ENCODE data around the gene ANKRD44.

The ANKRD44 gene

DNA sequence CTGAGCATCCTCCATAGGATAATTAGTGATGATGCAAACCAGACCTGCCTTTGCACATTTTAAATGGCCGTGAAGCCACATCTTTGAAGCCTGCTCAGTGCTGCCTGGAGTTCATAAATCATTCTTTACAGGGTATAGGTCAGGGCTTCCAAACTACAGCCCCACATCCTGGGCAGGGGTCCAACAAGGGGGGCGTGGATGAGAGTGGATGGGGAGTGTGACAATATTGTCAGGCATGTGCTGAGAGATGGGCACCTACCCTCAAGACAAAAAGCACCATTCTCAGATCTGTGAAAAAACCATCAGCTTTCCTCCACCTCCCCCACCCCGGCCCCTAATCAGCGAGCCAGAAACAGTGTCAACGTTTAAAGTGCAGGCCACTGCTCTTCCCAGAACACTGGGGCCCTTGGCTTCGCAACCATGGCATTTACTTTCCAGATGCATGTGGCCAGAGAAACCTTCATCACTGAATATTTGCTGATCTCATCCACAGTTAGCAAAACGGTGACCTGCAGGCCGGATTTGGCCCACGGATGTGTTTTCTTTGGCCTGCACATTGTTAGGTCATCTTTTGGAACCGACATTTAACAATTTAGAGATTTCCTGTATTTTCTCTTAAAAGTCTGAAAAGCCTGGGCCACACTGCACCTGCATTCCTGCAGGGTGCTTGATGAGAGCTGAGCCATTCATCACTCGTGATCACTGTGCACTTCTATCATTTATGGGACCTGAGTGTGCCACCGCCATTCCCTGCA lies 130.7 kb downstream of the ANKRD44 start:
- TF ChIP-seq GATA3 (IDR thresholded peaks at IDR 0.05; ENCODE audit: low read depth, low read length), result no peak
- no peak; the same call in none of the 2 replicates for TF ChIP-seq GATA2 (IDR thresholded peaks at IDR 0.05; ENCODE audit: low read depth, low read length)

GRCh38 chr2:197176522-197176921 lies 134.1 kb downstream of the ANKRD44 start:
- TF ChIP-seq GATA3 (IDR thresholded peaks at IDR 0.05; ENCODE audit: low read depth, low read length), result no peak
- TF ChIP-seq GATA2 (IDR thresholded peaks at IDR 0.05; ENCODE audit: low read depth, low read length), result no peak

DNA sequence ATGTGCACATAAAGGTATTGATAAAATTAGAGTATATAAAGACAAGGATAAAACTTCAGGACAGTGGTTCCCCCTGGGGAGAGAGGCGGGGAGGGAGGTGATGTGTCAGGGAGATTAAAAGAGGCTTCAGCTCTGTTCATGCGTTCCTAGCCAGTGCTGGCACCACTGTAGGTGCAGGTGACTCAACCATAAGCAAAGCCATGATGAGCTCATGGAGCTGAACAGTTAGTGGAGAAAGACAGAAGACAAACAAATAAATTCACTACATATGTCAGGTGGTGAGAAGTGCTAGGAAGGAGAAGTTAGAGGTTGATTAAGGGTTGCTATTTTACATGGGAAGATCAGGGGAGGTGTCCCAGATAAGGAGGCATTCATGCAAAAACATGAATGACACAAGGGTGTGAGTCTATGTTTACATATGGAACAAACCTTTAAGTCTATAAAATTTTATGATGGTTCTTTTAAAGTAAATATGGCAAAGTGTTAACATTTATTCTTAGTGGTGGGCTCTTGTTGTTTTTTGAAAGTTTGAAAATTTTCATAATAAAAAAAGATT lies 136.0 kb downstream of the ANKRD44 start:
- TF ChIP-seq GATA3 (IDR thresholded peaks at IDR 0.05; ENCODE audit: low read depth, low read length), result no peak
- no peak for TF ChIP-seq GATA2 (IDR thresholded peaks at IDR 0.05; ENCODE audit: low read depth, low read length)

DNA sequence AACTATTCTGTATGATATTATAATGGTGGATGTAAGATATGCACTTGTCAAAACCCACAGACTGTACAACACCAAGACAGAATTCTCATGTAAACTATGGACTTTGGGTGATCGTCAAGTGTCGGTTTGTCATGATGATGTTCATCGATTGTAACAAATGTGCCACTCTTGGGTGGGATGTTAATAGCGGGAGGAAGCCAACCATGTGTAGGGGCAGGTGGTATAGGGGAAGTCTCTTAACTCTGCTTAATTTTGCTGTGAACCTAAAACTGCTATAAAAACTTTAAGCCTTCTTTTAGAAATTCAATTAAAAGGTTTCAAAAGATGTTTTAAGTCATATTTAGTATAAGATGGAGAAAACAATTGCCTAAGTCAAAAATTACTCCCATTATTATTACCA lies 139.0 kb downstream of the ANKRD44 start:
- TF ChIP-seq GATA3 (IDR thresholded peaks at IDR 0.05; ENCODE audit: low read depth, low read length) (no peak), GATA2 (IDR thresholded peaks at IDR 0.05; ENCODE audit: low read depth, low read length) (no peak)

DNA sequence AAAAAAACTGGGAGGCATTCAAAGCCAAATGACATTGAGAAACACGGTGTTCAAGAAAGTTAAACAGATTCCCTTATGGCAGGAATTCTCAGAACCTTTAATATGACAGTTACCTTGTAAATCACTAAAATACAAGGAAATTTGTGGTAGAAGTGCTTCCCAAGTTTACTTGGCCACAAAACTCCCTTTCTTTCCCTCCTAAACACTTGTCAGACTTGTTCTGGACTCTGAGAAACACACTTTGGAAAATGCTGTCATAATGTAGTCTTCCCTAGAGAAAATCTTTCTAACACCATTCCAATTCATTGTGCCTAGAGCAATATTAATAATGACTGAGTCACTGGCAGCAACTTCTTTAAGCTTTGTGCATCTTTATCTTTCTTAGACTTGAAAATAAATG lies 140.4 kb downstream of the ANKRD44 start:
- TF ChIP-seq GATA2 (IDR thresholded peaks at IDR 0.05; ENCODE audit: low read depth, low read length) (no peak), GATA3 (IDR thresholded peaks at IDR 0.05; ENCODE audit: low read depth, low read length) (no peak)

DNA sequence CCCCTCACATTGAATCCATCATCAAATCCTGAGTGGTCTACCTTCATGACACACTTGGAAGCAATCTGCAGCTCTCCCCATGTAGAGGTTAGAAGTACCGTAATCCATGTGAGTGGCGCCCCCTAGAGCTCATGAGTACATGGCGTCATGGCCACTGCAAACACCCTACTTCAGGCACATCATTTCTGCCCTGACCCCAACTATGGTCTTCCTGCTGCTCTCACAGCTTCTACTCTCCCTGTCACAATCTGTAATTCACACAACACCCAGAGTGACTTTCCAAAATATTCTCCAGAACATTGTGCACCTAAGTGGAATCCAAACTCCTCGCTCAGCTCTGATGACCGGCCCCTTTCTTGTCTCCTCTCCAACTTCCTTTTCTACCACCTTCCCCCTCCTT lies 141.9 kb downstream of the ANKRD44 start:
- TF ChIP-seq GATA3 (IDR thresholded peaks at IDR 0.05; ENCODE audit: low read depth, low read length) (no peak), GATA2 (IDR thresholded peaks at IDR 0.05; ENCODE audit: low read depth, low read length) (no peak)

DNA sequence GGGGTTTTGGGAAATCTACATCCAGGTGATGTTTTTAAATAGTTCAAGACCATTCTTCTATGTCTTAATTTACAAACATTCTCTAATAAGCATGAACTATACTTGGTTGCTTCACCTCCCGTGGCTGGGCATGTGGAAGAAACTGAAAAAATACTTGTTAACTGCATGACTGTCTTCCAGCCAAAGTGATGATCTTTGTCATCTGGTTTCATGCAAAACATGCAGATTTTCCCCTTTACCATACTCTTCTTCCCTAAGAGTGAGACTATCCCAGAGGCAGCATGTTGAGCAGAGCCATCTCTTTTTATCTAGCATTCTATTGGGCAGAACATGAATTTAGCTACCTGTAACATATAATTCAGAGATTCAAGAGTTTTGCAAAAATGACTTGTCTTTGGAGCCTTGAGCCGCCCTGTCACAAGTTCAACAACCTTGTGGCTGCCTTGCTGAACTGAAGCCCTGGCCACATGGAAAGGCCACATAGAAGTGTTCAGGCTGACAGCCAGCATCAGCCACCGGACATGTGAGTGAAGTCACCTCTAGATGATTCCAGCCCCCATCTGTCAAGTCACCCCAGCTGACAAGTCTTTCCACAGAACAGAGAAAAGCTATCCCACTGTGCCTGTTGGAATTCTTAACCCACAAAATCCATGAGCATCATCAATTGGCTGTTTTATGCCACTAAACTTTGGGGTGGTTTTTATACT lies 142.8 kb downstream of the ANKRD44 start:
- TF ChIP-seq GATA2 (IDR thresholded peaks at IDR 0.05; ENCODE audit: low read depth, low read length) (no peak), GATA3 (IDR thresholded peaks at IDR 0.05; ENCODE audit: low read depth, low read length) (no peak)

GRCh38 chr2:197165020-197165419 lies 145.6 kb downstream of the ANKRD44 start:
- TF ChIP-seq GATA2 (IDR thresholded peaks at IDR 0.05; ENCODE audit: low read depth, low read length) (no peak), GATA3 (IDR thresholded peaks at IDR 0.05; ENCODE audit: low read depth, low read length) (no peak)

GRCh38 chr2:197164141-197164754 lies 146.3 kb downstream of the ANKRD44 start:
- no peak for TF ChIP-seq GATA3 (IDR thresholded peaks at IDR 0.05; ENCODE audit: low read depth, low read length)
- TF ChIP-seq GATA2 (IDR thresholded peaks at IDR 0.05; ENCODE audit: low read depth, low read length), result no peak

DNA sequence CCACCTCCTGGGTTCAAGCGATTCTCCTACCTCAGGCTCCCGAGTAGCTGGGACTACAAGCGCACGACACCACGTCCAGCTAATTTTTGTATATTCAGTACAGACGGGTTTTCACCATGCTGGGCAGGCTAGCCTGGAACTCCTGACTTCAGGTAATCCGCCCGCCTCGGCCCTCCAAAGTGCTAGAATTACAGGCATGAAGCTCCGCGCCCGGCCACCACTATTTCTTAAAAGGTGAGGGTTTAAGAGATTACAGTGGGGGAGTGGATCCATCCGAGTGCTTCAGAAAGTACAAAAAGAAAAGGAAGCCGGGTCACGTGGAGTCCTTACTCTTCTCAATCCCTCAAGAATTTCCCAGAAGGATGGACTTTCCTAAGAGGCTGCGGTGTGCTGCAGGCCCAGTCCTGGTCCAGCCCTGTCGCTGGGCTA lies 146.9 kb downstream of the ANKRD44 start:
- no peak for TF ChIP-seq GATA2 (IDR thresholded peaks at IDR 0.05; ENCODE audit: low read depth, low read length)
- no peak for TF ChIP-seq GATA3 (IDR thresholded peaks at IDR 0.05; ENCODE audit: low read depth, low read length)

- TF ChIP-seq GATA3 (IDR thresholded peaks at IDR 0.05; ENCODE audit: low read depth, low read length) (no peak), GATA2 (IDR thresholded peaks at IDR 0.05; ENCODE audit: low read depth, low read length) (no peak)
These were observed 148.8 kb downstream of the ANKRD44 start for GRCh38 chr2:197161774-197162173.

- TF ChIP-seq GATA3 (IDR thresholded peaks at IDR 0.05; ENCODE audit: low read depth, low read length) (no peak), GATA2 (IDR thresholded peaks at IDR 0.05; ENCODE audit: low read depth, low read length) (no peak)
These were observed 150.8 kb downstream of the ANKRD44 start for GRCh38 chr2:197159661-197160211.

GRCh38 chr2:197158591-197159550 lies 151.7 kb downstream of the ANKRD44 start:
- TF ChIP-seq GATA3 (IDR thresholded peaks at IDR 0.05; ENCODE audit: low read depth, low read length) (no peak), GATA2 (IDR thresholded peaks at IDR 0.05; ENCODE audit: low read depth, low read length) (no peak)
